ENCODE data around the gene PLOD2.

PLOD2 gene

DNA sequence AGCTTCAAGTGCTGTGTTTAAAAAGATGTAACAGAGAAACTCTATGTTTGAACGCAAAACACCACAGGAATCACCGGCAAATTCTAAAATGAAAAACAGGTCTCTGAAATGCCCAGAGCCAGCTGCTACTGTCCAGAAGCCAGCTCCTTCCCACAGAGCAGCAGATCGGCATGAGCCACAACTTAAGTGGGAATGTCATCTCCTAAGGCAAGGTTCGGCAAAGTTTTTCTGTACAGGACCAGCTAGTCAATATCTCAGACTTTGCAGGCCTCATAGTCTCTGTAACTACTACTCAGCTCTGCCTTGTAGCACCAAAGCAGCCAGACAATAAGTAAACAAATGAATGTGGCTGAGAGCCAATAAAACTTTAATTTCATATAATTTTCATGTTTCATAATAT, 4.9 kb downstream of the PLOD2 start:
- TF ChIP-seq, protein P1, sequence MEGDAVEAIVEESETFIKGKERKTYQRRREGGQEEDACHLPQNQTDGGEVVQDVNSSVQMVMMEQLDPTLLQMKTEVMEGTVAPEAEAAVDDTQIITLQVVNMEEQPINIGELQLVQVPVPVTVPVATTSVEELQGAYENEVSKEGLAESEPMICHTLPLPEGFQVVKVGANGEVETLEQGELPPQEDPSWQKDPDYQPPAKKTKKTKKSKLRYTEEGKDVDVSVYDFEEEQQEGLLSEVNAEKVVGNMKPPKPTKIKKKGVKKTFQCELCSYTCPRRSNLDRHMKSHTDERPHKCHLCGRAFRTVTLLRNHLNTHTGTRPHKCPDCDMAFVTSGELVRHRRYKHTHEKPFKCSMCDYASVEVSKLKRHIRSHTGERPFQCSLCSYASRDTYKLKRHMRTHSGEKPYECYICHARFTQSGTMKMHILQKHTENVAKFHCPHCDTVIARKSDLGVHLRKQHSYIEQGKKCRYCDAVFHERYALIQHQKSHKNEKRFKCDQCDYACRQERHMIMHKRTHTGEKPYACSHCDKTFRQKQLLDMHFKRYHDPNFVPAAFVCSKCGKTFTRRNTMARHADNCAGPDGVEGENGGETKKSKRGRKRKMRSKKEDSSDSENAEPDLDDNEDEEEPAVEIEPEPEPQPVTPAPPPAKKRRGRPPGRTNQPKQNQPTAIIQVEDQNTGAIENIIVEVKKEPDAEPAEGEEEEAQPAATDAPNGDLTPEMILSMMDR (IDR thresholded peaks at IDR 0.05; ENCODE audit: low read depth, low read length) = no peak
- no peak for DNase-seq (ENCODE audit: extremely low read depth, low read depth)

- TF ChIP-seq, protein P1 (IDR thresholded peaks at IDR 0.05; ENCODE audit: low read depth, low read length) = no peak
- DNase-seq (ENCODE audit: extremely low read depth, low read depth) = no peak
Measured at GRCh38 chr3:146154995-146155394, 6.0 kb downstream of the PLOD2 start.

DNA sequence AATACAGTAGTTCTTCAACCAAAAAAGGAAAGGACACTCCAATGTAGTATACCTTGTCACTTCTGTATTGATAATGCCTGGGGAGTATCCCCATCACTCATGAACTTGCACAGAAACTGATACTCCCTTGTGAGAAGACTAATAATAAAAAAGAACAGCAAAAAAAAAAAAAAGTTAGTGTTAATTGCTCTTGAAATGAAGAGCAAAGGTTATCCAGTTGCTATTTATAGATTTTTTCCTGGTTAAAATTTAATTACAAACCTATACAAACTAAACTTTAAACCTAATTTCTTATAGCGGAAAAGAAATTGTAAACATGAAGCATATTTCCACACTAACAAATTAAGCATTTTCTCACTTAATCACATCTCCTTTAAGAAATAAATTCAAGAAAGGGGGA, 6.7 kb downstream of the PLOD2 start:
- no peak for DNase-seq (ENCODE audit: extremely low read depth, low read depth)
- TF ChIP-seq, protein P1 (IDR thresholded peaks at IDR 0.05; ENCODE audit: low read depth, low read length) = no peak

DNA sequence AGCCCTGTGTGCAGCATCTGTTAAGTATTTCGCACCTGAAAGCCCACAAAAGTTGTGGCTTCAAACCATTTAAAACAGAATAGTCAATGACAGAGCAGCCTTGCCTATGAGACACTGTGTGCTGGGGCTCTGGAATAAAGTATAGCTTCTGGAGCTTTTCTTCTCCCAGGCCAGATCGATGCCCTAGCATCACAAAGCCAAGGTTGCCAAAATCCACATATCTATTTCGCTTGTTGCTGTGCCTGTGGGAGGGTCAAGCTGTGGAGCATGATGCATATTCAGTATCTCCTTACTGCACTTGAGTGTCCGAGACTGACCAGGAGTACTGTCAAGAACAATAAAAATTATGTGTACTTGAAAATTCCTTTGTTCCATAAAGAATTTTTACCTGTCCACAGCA, 7.6 kb downstream of the PLOD2 start:
- no peak for DNase-seq (ENCODE audit: extremely low read depth, low read depth)
- TF ChIP-seq, protein P1 (IDR thresholded peaks at IDR 0.05; ENCODE audit: low read depth, low read length) = no peak

- TF ChIP-seq, protein P1 (IDR thresholded peaks at IDR 0.05; ENCODE audit: low read depth, low read length) = no peak
Measured at GRCh38 chr3:146152834-146153233, 8.2 kb downstream of the PLOD2 start.

GRCh38 chr3:146148468-146148931, 12.5 kb downstream of the PLOD2 start:
- TF ChIP-seq, protein P1 (IDR thresholded peaks at IDR 0.05; ENCODE audit: low read depth, low read length) = peak; percentile 35
- DNase-seq (ENCODE audit: extremely low read depth, low read depth) = no peak

More at GRCh38 chr3:146152834-146153233, 8.2 kb downstream of the PLOD2 start:
- no peak for DNase-seq (ENCODE audit: extremely low read depth, low read depth)

DNA sequence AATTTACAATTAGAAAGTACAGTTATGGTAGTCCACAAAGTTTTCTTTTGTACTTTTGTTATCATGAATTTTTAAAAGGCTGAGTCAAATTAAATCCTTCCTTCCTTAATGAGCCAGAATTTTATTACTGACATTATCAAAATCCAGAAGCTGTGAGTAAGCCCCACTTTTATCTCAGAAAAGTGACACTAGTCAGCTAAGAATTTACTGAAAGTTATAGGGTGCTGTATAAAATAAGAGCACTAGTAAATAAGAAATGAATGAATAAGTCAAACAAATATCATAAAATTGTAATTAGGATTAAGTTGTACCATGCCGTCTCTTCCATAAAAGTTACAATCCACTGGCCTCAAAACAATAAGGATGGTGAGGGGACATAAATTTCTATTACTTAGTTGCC, 15.3 kb downstream of the PLOD2 start:
- TF ChIP-seq, protein P1 (IDR thresholded peaks at IDR 0.05; ENCODE audit: low read depth, low read length) = no peak
- DNase-seq (ENCODE audit: extremely low read depth, low read depth) = no peak

Measured in AG09319 (cell line).